GM20000 (cell line): Measurements from ENCODE around the gene LY6G5B.

Source experiments
- DNase-seq: peaks from one replicate; pipeline ENCODE4 v3.0.0; 2012; ENCODE audit warnings: low spot score
- TF ChIP-seq, protein P1 (sequence below): IDR thresholded peaks from 2 replicates; pipeline ENCODE4 v1.5.1; 2012; ENCODE audit warnings: mild to moderate bottlenecking, control low read depth; ENCODE audit errors: extremely low read depth, missing control alignments

Gene LY6G5B

DNA sequence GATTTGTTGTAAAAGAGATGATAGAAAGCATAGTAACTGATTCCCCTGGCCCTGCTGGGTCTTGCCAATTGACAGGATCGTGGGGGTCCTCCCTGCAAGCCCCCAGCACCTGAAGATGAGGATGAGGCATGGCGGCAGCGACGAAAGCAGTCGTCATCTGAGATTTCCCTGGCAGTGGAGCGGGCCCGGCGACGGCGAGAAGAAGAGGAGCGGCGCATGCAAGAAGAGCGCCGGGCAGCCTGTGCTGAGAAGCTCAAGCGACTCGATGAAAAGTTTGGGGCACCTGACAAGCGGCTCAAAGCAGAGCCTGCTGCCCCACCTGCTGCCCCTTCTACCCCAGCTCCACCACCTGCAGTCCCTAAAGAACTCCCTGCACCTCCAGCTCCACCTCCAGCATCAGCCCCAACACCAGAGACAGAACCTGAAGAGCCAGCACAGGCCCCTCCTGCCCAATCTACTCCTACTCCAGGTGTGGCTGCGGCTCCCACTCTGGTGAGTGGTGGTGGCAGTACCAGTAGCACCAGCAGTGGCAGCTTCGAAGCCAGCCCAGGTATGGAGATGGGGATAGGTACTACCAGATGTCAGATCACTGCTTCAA is 42.0 kb upstream of the LY6G5B start:
- DNase-seq, result no peak
- TF ChIP-seq, protein P1, sequence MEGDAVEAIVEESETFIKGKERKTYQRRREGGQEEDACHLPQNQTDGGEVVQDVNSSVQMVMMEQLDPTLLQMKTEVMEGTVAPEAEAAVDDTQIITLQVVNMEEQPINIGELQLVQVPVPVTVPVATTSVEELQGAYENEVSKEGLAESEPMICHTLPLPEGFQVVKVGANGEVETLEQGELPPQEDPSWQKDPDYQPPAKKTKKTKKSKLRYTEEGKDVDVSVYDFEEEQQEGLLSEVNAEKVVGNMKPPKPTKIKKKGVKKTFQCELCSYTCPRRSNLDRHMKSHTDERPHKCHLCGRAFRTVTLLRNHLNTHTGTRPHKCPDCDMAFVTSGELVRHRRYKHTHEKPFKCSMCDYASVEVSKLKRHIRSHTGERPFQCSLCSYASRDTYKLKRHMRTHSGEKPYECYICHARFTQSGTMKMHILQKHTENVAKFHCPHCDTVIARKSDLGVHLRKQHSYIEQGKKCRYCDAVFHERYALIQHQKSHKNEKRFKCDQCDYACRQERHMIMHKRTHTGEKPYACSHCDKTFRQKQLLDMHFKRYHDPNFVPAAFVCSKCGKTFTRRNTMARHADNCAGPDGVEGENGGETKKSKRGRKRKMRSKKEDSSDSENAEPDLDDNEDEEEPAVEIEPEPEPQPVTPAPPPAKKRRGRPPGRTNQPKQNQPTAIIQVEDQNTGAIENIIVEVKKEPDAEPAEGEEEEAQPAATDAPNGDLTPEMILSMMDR, result no peak

DNA sequence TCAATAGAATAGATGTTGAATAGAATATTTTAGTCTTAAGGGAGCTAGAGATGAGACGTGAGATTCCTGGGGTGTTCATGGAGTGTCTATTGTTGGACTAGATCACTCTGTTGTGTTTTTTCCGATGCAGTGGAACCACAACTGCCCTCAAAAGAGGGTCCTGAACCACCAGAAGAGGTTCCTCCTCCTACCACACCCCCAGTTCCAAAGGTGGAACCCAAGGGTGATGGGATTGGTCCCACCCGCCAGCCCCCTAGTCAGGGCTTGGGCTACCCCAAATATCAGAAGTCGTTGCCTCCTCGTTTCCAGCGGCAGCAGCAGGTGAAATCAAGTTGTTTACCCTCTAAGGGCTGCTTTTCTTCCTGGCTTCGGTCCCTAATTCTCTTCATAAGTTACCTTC is 40.8 kb upstream of the LY6G5B start:
- TF ChIP-seq, protein P1, result no peak
- DNase-seq, result no peak

DNA sequence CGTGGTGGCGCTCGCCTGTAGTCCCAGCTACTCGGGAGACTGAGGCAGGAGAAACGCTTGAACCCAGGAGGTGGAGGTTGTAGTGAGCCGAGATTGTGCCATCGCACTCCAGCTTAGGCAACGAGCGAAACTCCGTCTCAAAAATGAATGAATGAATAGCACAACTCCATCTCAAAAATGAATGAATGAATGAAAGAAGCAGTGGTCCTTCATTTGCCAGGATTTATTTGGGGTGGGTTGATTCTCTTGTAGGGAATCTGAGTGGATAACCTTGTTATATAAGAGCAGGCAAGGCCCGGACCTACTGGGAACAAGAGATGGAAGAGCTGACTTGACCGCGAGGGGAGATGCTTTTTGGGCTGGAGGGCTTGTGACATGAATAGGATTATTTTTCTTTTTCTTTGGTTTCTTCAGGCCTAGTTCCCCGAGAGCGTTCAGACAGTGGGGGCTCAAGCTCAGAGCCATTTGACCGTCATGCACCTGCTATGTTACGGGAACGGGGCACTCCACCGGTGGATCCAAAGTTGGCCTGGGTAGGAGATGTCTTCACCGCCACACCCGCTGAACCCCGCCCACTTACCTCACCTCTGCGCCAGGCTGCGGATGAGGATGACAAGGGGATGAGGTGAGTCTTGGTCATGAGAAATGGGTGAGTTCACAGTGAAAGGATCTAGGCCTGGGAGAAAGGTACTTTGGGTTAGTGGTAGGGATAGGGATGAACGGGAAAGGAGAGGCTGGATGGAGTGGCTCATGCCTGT is 39.4 kb upstream of the LY6G5B start:
- TF ChIP-seq, protein P1, result no peak
- no peak for DNase-seq

DNA sequence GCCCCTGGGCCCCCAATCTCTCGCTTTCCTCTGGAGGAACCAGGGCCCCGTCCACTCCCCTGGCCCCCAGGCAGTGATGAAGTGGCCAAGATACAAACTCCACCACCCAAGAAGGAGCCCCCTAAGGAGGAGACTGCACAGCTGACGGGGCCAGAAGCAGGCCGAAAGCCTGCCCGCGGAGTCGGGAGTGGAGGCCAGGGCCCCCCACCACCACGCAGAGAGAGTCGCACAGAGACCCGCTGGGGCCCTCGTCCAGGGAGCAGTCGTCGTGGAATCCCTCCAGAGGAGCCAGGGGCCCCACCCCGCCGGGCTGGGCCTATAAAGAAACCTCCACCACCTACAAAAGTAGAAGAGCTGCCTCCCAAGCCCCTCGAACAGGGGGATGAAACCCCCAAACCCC is 38.6 kb upstream of the LY6G5B start:
- no peak for DNase-seq
- TF ChIP-seq, protein P1, result no peak

DNA sequence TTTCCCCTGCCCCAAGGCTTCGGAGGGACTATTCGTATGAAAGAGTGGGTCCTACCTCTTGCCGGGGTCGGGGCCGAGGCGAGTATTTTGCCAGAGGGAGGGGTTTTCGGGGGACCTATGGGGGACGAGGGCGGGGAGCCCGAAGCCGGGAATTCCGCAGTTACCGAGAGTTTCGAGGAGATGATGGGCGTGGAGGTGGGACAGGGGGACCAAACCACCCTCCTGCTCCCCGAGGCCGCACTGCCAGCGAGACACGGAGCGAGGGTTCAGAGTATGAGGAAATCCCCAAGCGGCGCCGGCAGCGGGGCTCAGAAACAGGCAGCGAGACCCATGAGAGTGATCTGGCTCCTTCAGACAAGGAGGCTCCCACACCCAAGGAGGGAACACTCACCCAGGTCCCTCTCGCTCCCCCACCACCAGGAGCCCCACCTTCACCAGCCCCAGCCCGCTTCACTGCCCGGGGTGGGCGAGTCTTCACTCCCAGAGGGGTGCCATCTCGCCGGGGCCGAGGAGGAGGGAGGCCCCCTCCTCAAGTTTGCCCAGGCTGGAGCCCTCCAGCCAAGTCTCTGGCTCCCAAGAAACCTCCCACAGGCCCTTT is 38.0 kb upstream of the LY6G5B start:
- TF ChIP-seq, protein P1, result no peak
- no peak for DNase-seq

DNA sequence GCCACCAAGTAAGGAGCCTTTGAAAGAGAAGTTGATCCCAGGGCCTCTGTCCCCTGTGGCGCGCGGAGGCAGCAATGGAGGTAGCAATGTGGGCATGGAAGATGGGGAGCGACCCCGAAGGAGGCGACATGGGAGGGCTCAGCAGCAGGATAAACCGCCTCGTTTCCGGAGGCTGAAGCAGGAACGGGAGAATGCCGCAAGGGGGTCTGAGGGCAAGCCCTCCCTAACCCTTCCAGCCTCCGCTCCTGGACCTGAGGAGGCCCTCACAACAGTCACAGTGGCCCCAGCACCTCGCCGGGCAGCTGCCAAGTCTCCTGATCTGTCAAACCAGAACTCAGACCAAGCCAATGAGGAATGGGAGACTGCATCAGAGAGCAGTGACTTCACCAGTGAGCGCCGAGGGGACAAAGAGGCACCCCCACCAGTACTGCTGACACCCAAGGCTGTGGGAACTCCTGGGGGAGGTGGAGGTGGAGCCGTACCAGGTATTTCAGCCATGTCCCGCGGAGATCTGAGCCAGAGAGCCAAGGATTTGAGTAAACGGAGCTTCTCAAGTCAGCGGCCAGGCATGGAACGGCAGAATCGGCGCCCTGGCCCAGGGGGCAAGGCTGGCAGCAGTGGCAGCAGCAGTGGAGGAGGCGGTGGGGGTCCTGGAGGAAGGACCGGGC is 37.4 kb upstream of the LY6G5B start:
- TF ChIP-seq, protein P1, result no peak
- DNase-seq, result no peak

DNA sequence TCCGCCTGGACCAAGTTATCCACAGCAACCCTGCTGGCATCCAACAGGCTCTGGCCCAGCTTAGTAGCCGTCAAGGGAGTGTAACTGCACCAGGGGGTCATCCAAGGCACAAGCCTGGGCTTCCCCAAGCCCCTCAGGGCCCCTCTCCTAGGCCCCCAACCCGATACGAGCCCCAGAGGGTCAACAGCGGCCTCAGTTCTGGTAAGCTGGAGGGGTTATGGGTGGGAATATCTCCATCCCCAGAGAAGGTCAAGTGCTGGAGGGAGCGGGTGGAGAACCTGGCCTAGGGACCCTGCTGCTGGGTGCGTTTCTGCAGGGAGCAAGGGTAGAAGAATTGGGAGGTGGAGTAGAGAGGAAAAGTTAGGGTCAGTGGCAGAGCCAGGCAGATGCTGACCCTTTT is 36.3 kb upstream of the LY6G5B start:
- no peak for DNase-seq
- TF ChIP-seq, protein P1, result no peak
